Activated T-helper 2 cell treated with anti-CD3 and anti-CD28 coated beads, Interferon-gamma antibody, Interleukin-2, Interleukin-4, amounts not matched to agents 10 μg/mL and 5 μg/mL and 100 μg/mL, durations not matched to agents 14 hours and 24 hours and 36 hours (primary cell): ENCODE results near the gene PMP22. TPM values are rescaled to one million over a fixed set of nuclear protein-coding genes. Genes with fewer than 3 reads are reported as not detected.

Experiments
- DNase-seq: peaks from one replicate; pipeline ENCODE4 v3.0.0; 2021; ENCODE audit warnings: low spot score
- H3K27ac Mint-ChIP-seq: one replicate; pipeline ENCODE4 v1.8.0; 2021; ENCODE audit warnings: mixed read lengths
- H3K27me3 Mint-ChIP-seq: one replicate; pipeline ENCODE4 v1.8.0; 2021; ENCODE audit warnings: low read depth, mixed read lengths
- H3K36me3 Mint-ChIP-seq: one replicate; pipeline ENCODE4 v1.8.0; 2021; ENCODE audit warnings: low read depth, mixed read lengths
- H3K4me1 Mint-ChIP-seq: one replicate; pipeline ENCODE4 v1.8.0; 2021; ENCODE audit warnings: low read depth, mixed read lengths
- H3K4me3 Mint-ChIP-seq: one replicate; pipeline ENCODE4 v1.8.0; 2021; ENCODE audit warnings: low read depth, mild to moderate bottlenecking, moderate library complexity, mixed read lengths
- H3K9me3 Mint-ChIP-seq: one replicate; pipeline ENCODE4 v1.8.0; 2021; ENCODE audit warnings: mixed read lengths
- intact Hi-C: fragments of 100-400 bp; cut with micrococcal nuclease; formaldehyde crosslinking; loops from one replicate; pipeline ENCODE4 v1.15.1; 2023
- total RNA-seq: library from RNA; stranded (reverse); gene quantifications from 2 replicates; pipeline ENCODE4 v1.2.3, GENCODE V29; 2022

PMP22 gene
- total RNA-seq, 1 donor from 2014 or later, result 1.6 TPM

DNA sequence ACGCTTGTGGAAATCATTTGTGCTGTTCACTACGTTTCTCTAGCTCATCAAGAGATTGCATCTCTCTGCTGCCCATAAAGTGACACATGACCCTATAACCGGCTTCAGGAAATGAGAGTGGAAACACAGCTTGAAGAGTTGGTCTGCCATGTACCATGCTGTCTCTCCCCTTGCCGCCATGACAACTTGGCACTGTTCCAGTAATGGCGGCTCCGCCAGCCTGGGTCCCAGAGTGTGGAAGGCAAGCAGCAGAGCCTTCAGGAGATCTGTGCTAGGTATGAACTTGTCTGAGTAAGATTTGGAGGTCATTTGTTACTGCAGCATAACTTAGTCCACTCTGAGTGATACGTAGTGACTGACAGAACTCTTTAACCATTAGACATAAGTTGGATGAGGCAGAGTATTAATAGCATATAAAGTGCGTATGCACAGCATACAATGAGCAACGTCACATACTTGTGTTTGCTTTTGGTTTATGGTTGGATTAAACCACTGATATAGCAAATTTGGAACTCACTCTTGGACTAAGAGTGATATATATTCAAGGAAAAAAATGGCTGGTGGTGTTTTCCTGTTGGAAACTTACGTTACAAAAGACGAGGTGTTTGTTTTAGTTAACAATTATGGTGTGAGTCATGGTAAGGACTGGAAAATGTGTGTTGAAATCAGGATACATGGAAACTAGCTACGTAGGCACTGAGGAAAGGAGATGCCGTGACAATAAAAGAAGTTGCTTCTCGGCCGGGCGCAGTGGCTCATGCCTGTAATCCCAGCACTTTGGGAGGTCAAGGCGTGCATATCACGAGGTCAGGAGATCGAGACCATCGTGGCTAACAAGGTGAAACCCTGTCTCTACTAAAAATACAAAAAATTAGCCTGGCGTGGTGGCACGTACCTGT is 24.4 kb upstream of the PMP22 start:
- intact Hi-C loops, result no loop called here
- no peaks in the 10 kb centered on the region for H3K4me1 Mint-ChIP-seq
- DNase-seq, result no peak
- H3K36me3 Mint-ChIP-seq, result no peaks in the 10 kb centered on the region
- peaks cover 9% of the 10 kb centered on the region for H3K27me3 Mint-ChIP-seq
- H3K4me3 Mint-ChIP-seq, result no peak overlapping the region
- no peak overlapping the region for H3K27ac Mint-ChIP-seq
- H3K9me3 Mint-ChIP-seq, result no peaks in the 10 kb centered on the region

DNA sequence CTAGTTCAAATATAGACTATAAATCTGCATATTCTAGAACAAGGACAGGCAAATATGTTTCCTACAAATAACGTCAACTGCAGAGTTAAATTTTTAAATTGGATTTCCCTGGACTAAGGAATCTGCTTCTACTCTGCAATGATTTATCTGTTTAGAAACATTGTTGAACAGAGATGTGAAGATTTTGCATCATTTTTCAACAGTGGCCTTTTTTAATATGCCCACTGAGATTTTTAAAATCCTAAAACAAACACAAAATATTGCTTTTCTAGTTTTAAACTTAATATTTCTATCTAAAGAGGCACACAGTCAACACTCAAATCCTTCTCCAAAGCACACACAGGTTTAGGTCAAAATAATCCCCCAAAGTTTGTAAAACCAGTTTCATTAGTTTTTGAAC is 23.7 kb upstream of the PMP22 start:
- Mint-ChIP-seq H3K27me3 (peaks cover 9% of the 10 kb centered on the region), H3K27ac (no peak overlapping the region), H3K36me3 (no peaks in the 10 kb centered on the region), H3K4me3 (no peak overlapping the region), H3K4me1 (no peaks in the 10 kb centered on the region), H3K9me3 (no peaks in the 10 kb centered on the region)
- DNase-seq, result no peak
- intact Hi-C loops, result no loop called here

DNA sequence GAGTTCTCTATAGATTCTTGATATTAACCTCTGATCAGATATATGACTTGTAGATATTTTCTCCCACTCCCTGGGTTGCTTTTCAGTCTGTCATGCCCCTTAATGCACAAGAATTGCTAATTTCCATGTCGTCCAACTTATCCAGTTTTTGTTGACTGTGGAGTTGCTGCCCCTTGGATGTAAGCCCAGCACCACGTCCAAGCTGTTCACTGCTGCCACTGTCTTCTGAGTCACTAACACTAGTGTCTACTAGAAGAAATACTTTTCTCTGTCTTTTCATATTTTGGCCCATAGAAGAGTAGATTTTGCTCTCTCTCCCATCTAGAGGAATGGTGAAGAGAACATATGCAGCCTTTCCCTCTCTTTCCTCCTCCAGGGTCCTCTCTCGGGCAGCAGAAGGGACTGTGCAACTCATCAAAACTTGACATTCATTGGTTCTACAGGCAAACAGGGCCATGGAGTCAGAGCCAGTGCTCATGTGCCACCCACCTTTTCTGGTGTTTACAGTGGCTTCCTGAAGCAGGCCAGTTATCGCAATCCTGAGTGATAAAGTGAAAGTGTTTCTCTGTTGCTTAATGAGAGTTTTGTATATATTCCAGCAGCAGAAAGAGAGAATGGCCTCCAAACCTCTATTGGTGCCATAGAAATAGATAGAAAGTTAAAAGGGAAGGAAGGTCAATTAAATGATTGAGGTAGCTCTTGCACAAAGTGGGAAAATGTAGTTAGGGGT is 22.6 kb upstream of the PMP22 start:
- no peaks in the 10 kb centered on the region for H3K36me3 Mint-ChIP-seq

DNA sequence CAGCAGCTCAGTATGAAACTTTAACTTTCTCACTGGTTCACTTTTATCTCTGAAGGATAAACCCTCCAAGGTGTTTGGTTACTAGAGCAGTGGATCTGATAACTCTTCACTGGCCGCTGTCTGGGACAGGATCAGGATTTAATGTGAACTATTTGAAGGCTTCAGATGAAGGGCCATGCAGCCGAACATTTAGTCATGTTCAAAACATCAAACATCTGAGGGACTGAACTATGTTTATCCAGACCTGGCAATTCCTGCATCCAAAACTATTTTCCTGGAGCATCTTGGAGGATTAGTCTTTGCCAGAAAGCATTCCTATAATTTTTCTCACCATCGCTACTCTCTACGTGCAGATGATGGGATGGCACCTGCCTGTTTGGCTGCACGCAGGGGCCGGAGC is 20.3 kb upstream of the PMP22 start:
- no peak for DNase-seq
- H3K4me3 Mint-ChIP-seq, result no peak overlapping the region
- intact Hi-C loops, result no loop called here
- H3K4me1 Mint-ChIP-seq, result peaks cover 3% of the 10 kb centered on the region
- peaks cover 7% of the 10 kb centered on the region for H3K27me3 Mint-ChIP-seq
- H3K27ac Mint-ChIP-seq, result no peak overlapping the region
- H3K36me3 Mint-ChIP-seq, result no peaks in the 10 kb centered on the region
- H3K9me3 Mint-ChIP-seq, result no peaks in the 10 kb centered on the region

More for the DNA sequence above, 22.6 kb upstream of the PMP22 start:
- Mint-ChIP-seq H3K4me3 (no peak overlapping the region), H3K9me3 (no peaks in the 10 kb centered on the region), H3K27ac (no peak overlapping the region), H3K27me3 (peaks cover 9% of the 10 kb centered on the region), H3K4me1 (no peaks in the 10 kb centered on the region)
- no peak for DNase-seq
- intact Hi-C loops, result no loop called here

DNA sequence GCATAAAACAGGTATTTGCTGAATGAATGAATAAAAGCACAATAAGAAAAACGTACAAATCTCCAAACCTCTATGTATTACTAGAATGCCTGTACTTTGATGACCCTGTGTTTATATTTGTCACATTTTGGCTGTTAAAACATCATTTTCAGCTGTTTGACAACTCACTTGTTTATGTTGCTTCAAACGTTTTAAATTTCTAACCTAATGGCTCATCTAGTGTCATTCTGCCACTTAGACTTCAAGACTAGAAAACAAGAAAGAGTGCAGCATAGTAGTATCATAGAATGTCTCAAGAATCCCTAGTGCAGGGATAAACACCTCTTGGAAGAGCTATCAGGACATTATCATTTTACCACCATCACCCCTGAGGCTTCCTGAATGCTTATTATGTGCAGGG is 19.4 kb upstream of the PMP22 start:
- peaks cover 7% of the 10 kb centered on the region for H3K27me3 Mint-ChIP-seq
- H3K36me3 Mint-ChIP-seq, result no peaks in the 10 kb centered on the region

DNA sequence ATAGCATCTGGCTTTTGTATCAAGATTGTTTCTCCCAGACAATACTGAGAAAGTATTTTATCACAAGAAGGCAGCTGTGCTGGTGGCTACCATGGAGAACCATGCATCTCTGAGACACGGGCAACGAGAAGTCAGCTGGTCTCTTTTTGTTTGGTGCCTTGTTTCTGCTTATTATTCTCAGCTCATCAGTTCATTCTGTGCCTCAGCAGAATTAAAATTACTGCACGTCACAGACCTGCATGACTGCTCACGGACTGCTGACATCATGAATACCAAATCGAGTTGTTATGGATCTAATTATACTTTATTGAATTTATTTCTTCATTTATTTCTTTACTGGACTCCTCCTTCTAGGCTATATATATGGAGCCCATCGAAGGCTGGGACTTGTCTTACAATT is 19.0 kb upstream of the PMP22 start:
- H3K36me3 Mint-ChIP-seq, result no peaks in the 10 kb centered on the region
- DNase-seq, result no peak
- H3K4me3 Mint-ChIP-seq, result no peak overlapping the region
- H3K4me1 Mint-ChIP-seq, result peaks cover 3% of the 10 kb centered on the region
- H3K27ac Mint-ChIP-seq, result no peak overlapping the region
- intact Hi-C loops, result no loop called here
- H3K27me3 Mint-ChIP-seq, result peaks cover 3% of the 10 kb centered on the region
- H3K9me3 Mint-ChIP-seq, result no peaks in the 10 kb centered on the region

More for the DNA sequence above, 19.4 kb upstream of the PMP22 start:
- intact Hi-C loops, result no loop called here
- Mint-ChIP-seq H3K4me3 (no peak overlapping the region), H3K4me1 (peaks cover 3% of the 10 kb centered on the region), H3K27ac (no peak overlapping the region), H3K9me3 (no peaks in the 10 kb centered on the region)
- DNase-seq, result no peak

DNA sequence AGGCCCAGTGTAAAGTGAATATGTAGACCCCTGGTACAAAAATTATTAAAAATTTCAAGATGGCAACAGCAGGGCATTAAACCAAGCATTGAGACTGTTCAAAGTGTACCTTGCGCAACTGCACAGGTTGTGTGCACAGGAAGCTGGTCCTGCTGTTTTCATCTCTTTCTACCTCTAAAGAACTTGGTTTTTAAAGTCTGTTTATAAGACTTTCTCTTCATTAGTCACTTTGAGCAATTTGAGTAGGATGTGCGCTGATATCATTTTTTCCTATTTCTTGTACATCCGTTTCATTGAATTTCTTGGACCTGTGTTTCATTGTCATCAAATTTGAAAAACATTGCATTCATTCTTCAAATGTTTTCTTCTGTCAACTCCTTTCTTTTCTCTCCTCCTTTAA is 16.8 kb upstream of the PMP22 start:
- DNase-seq, result no peak
- Mint-ChIP-seq H3K27me3 (peaks cover 3% of the 10 kb centered on the region), H3K36me3 (no peaks in the 10 kb centered on the region), H3K27ac (no peak overlapping the region), H3K4me3 (no peak overlapping the region), H3K4me1 (peaks cover 3% of the 10 kb centered on the region), H3K9me3 (no peaks in the 10 kb centered on the region)
- intact Hi-C loops, result no loop called here

DNA sequence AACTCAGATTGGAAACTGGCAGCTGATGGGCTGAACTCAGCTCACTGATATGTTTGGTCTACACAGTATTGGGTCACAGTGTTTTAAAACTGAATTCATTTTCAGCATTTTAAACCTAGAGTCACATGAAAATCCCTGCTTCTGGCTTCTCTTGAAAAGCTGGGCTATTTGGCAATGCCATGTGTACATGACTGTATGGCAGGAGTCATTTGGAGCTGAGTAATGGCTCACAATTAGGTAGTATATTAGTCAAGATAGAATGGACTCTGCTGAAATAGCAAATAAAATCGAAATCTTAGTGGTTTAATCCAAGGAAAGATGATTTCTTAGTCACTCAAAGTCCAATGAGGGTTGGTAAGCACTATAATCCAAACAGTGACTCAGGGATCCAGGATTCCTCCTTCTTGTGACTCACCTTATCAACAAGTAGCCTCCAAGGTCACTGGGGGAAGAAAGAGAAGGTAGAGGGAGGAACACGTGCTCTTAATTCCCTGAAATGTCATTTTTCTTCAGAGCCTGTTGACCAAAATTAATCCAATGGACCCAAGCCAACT is 13.9 kb upstream of the PMP22 start:
- Mint-ChIP-seq H3K4me1 (peaks cover 3% of the 10 kb centered on the region), H3K9me3 (peaks cover 6% of the 10 kb centered on the region), H3K4me3 (no peak overlapping the region), H3K27ac (no peak overlapping the region), H3K36me3 (no peaks in the 10 kb centered on the region), H3K27me3 (peaks cover 3% of the 10 kb centered on the region)
- no peak for DNase-seq
- intact Hi-C loops, result no loop called here

DNA sequence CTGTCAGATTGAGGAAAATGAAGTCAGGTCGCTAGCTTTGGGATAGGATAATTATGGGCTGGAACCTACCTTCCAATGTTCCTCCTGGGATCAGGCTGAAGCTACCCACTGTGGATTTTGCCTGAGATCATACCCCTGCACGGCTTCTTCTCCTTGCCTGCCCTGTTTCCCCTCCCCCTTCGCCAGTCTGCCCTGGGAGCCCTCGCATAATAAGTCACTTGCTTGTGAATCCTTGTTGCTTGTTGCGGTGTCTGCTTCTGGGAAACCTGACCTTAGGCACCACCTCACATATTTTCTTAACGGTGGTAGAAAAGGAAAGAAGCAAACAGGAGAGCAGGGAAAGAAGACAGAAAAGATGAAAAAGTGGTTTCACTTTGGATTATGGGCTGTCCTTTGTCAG is 13.3 kb upstream of the PMP22 start:
- no peak overlapping the region for H3K27ac Mint-ChIP-seq
- H3K27me3 Mint-ChIP-seq, result peaks cover 3% of the 10 kb centered on the region
- intact Hi-C loops, result no loop called here
- H3K36me3 Mint-ChIP-seq, result no peaks in the 10 kb centered on the region
- H3K4me3 Mint-ChIP-seq, result no peak overlapping the region
- H3K9me3 Mint-ChIP-seq, result peaks cover 6% of the 10 kb centered on the region
- peaks cover 3% of the 10 kb centered on the region for H3K4me1 Mint-ChIP-seq
- DNase-seq, result no peak

DNA sequence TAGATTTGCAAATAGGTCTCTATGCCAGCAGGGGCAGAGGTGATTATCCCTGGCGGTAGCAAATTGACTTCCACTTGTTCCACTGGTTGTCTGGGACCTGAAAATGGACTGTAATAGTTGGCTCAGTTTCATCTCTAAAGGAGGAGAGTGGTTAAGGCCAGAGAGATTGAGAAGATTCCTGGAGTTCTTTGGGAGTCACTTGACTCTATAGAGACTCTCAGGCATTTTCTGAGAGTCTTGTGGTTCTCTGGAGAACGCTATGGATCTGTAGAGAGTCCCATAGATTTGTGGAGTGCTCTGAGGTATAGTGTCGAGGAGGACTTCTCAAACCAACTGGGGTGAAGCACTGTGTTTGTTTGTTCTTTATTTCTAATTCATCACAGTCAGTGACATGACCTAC is 8.9 kb upstream of the PMP22 start:
- peaks cover 12% of the 10 kb centered on the region for H3K4me1 Mint-ChIP-seq
- H3K27me3 Mint-ChIP-seq, result peaks cover 4% of the 10 kb centered on the region
- H3K9me3 Mint-ChIP-seq, result peaks cover 6% of the 10 kb centered on the region
- H3K4me3 Mint-ChIP-seq, result no peak overlapping the region
- intact Hi-C loops, result no loop called here
- no peaks in the 10 kb centered on the region for H3K36me3 Mint-ChIP-seq
- H3K27ac Mint-ChIP-seq, result no peak overlapping the region
- no peak for DNase-seq

DNA sequence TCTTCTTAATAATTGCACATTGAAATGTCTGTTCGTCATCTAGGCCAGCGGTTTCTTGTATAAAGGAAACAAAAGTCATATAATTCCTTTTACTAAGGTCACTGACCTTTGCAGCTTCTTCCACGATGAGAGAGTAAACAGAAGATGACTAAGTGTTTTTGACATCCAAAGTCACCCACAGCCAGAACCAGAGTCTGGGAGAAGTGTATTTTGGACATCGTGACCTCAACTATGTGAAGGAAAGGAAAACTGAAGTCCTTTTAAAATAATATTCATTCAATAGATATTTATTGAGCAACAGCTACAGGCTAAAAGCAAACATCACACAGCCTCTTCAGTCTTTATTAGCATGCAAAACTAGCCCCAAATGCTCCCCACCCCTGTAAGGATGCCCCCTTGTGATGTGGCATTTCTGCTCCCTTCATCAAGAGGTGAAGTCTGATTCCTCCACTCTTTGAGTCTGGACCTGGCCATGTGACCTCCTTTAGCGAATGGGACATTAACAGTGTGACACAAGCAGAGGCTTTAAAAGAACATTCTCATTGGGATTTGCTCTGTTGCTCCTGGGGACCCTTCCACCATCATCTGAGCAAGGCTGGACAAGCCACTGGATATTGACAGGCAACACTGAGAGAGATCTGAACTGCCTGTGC is 8.1 kb upstream of the PMP22 start:
- Mint-ChIP-seq H3K27ac (no peak overlapping the region), H3K36me3 (no peaks in the 10 kb centered on the region), H3K27me3 (peaks cover 8% of the 10 kb centered on the region), H3K9me3 (peaks cover 6% of the 10 kb centered on the region), H3K4me1 (peaks cover 12% of the 10 kb centered on the region), H3K4me3 (no peak overlapping the region)
- DNase-seq, result no peak
- intact Hi-C loops, result no loop called here

DNA sequence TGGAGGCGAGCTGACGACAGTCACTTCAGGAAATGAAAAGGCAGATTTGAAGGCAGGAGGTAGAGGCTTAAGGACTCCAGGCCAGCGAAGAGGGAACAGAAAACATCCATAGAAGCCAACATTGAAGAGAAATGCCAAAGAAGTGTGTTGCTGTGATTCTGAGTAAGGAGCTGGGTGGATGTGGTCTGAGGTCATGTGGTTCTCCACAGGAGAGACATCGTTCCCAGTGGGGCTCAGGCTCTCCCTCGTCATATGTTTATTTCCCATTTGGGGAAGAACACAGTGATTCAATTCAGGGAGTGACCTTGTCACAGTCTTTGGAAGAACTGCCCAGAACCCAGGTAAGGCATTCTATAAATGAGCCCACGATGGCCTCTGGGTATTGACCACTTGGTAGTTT is 6.6 kb upstream of the PMP22 start:
- intact Hi-C loops, result no loop called here
- Mint-ChIP-seq H3K4me3 (no peak overlapping the region), H3K27ac (no peak overlapping the region), H3K27me3 (peaks cover 14% of the 10 kb centered on the region), H3K36me3 (no peaks in the 10 kb centered on the region), H3K9me3 (peaks cover 6% of the 10 kb centered on the region), H3K4me1 (peaks cover 12% of the 10 kb centered on the region)
- DNase-seq, result no peak
